ENCODE results near the gene KLHL42. TPM values are rescaled to one million over a fixed set of nuclear protein-coding genes. Genes with fewer than 3 reads are reported as not detected.

The KLHL42 gene
- total RNA-seq, 1 experiment from 2014 or later, result 21.5 TPM

GRCh38 chr12:27732281-27732680 lies 47.8 kb upstream of the KLHL42 start:
- ATAC-seq, result peak; percentile 83
- peaks cover 12% of the 10 kb centered on the region; the same call in 1 of the 2 replicates for H4K20me1 ChIP-seq (ENCODE audit: insufficient read depth)
- no peaks in the 10 kb centered on the region for H3K4me1 ChIP-seq (ENCODE audit: control insufficient read depth in 1 of 2, insufficient read depth in 2 of 2, low read length in 2 of 2)
- H3K27me3 ChIP-seq (ENCODE audit: insufficient read depth, low read length), result no peaks in the 10 kb centered on the region
- peaks cover 6 to 19% of the 10 kb centered on the region in 2 experiments; a peak in 3 of 4 replicates for H3K36me3 ChIP-seq (ENCODE audit: control insufficient read depth in 1 of 2, insufficient read depth in 2 of 2, low read length in 2 of 2)
- H3K27ac ChIP-seq (ENCODE audit: low read depth, low read length), result no peak overlapping the region
- H3K4me3 ChIP-seq (replicated peaks in 1 of 2; ENCODE audit: low read depth in 1 of 2, low read length in 2 of 2), result no peak overlapping the region
- ChIA-PET CTCF (interaction anchor here (0.6 to 2.5 kb wide), 18 partner anchors 9 to 1270 kb away, joined by 3 to 25 read pairs (median 4); no protein-coding TSS in a partner anchor), POLR2A (no interaction called here), RAD21 (ENCODE audit: low non-redundant PET in 1 of 2, low total read pairs in 2 of 2, uncharacterized antibody in 2 of 2, unreplicated experiment in 2 of 2) (interaction anchor here (0.8 to 1.1 kb wide), 2 partner anchors 90 to 209 kb away, joined by 4 read pairs; no protein-coding TSS in a partner anchor)
- H3K9me3 ChIP-seq (ENCODE audit: control insufficient read depth in 1 of 2, insufficient read depth in 1 of 2, low read depth in 1 of 2, low read length in 2 of 2), result no peaks in the 10 kb centered on the region
- no peak overlapping the region for H3K4me2 ChIP-seq (ENCODE audit: low read length)
- peaks cover 26% of the 10 kb centered on the region for H3K79me2 ChIP-seq (ENCODE audit: insufficient read depth, low read length)
- H3K9me2 ChIP-seq (ENCODE audit: insufficient read depth), result no peaks in the 10 kb centered on the region
- no peak overlapping the region for H3K9ac ChIP-seq (ENCODE audit: low read length)
- no TSS peak for BruUV-seq (replicated peaks)
- no peak overlapping the region for H2AFZ ChIP-seq (ENCODE audit: low read depth, low read length, poor library complexity, severe bottlenecking)
- intact Hi-C loops (cut with micrococcal nuclease), result loop anchor here (2.0 kb wide), 1 partner anchor 1141 kb away; no protein-coding TSS in a partner anchor
- TF ChIP-seq SIN3A (IDR thresholded peaks at IDR 0.05; ENCODE audit: low read depth) (no peak), CTCF (IDR thresholded peaks at IDR 0.05 in 2 of 3, conservative IDR thresholded peaks at IDR 0.05 in 1 of 3; ENCODE audit: borderline replicate concordance in 1 of 3, insufficient read depth in 1 of 3, low read depth in 2 of 3, low read length in 2 of 3) (peak in 2 of 3 experiments; percentile 33 to 43; a peak in 4 of 6 replicates)
- DNase-seq (ENCODE audit: low read depth, low spot score), result no peak

GRCh38 chr12:27733052-27733656 lies 46.9 kb upstream of the KLHL42 start:
- H3K27ac ChIP-seq (ENCODE audit: low read depth, low read length), result no peak overlapping the region
- no peak for TF ChIP-seq ELF1 (IDR thresholded peaks at IDR 0.05; ENCODE audit: borderline replicate concordance, low read depth)
- TF ChIP-seq MAX (IDR thresholded peaks at IDR 0.05), result peak; percentile 21; the same call in 1 of the 2 replicates
- no peak for TF ChIP-seq YY1 (IDR thresholded peaks at IDR 0.05; ENCODE audit: extremely low read depth, insufficient replicate concordance, low read depth, low read length)
- peak; percentile 88 for TF ChIP-seq RAD21 (IDR thresholded peaks at IDR 0.05; ENCODE audit: low read depth)
- peak; percentile 81 to 92 (median 81) for TF ChIP-seq CTCF (IDR thresholded peaks at IDR 0.05 in 2 of 3, conservative IDR thresholded peaks at IDR 0.05 in 1 of 3; ENCODE audit: borderline replicate concordance in 1 of 3, insufficient read depth in 1 of 3, low read depth in 2 of 3, low read length in 2 of 3)
- peaks cover 12% of the 10 kb centered on the region; the same call in 1 of the 2 replicates for H4K20me1 ChIP-seq (ENCODE audit: insufficient read depth)
- H3K4me2 ChIP-seq (ENCODE audit: low read length), result no peak overlapping the region
- no peak overlapping the region for H3K4me3 ChIP-seq (replicated peaks in 1 of 2; ENCODE audit: low read depth in 1 of 2, low read length in 2 of 2)
- RAD21 ChIA-PET (ENCODE audit: low non-redundant PET in 1 of 2, low total read pairs in 2 of 2, uncharacterized antibody in 2 of 2, unreplicated experiment in 2 of 2), result interaction anchor here (0.8 to 1.5 kb wide), 3 partner anchors 88 to 208 kb away, joined by 4 read pairs; no protein-coding TSS in a partner anchor
- no peaks in the 10 kb centered on the region for H3K27me3 ChIP-seq (ENCODE audit: insufficient read depth, low read length)
- peaks cover 19% of the 10 kb centered on the region for H3K79me2 ChIP-seq (ENCODE audit: insufficient read depth, low read length)
- intact Hi-C loops (cut with micrococcal nuclease), result loop anchor here (1.0 to 2.0 kb wide), 6 partner anchors 88 to 1266 kb away; no protein-coding TSS in a partner anchor
- no peaks in the 10 kb centered on the region for H3K4me1 ChIP-seq (ENCODE audit: control insufficient read depth in 1 of 2, insufficient read depth in 2 of 2, low read length in 2 of 2)
- H3K9me3 ChIP-seq (ENCODE audit: control insufficient read depth in 1 of 2, insufficient read depth in 1 of 2, low read depth in 1 of 2, low read length in 2 of 2), result no peaks in the 10 kb centered on the region
- no peak overlapping the region for H2AFZ ChIP-seq (ENCODE audit: low read depth, low read length, poor library complexity, severe bottlenecking)
- H3K9me2 ChIP-seq (ENCODE audit: insufficient read depth), result no peaks in the 10 kb centered on the region; the same call in 1 of the 2 replicates
- POLR2A ChIA-PET, result interaction anchor here (0.5 kb wide), 1 partner anchor 59 kb away, joined by 3 read pairs; no protein-coding TSS in a partner anchor
- ATAC-seq (peak; percentile 77), DNase-seq (ENCODE audit: low read depth, low spot score) (no peak)
- CTCF ChIA-PET, result interaction anchor here (0.6 to 2.5 kb wide), 19 partner anchors 9 to 1269 kb away, joined by 3 to 25 read pairs (median 3); no protein-coding TSS in a partner anchor
- peaks cover 15 to 25% of the 10 kb centered on the region in 2 experiments; a peak in 3 of 4 replicates for H3K36me3 ChIP-seq (ENCODE audit: control insufficient read depth in 1 of 2, insufficient read depth in 2 of 2, low read length in 2 of 2)
- no TSS peak for BruUV-seq (replicated peaks)
- no peak overlapping the region for H3K9ac ChIP-seq (ENCODE audit: low read length)

Measured in HCT116 (cell line).